Naive thymus-derived CD8-positive, alpha-beta T cell (primary cell): ENCODE measurements around the gene ZBED5. TPM values are rescaled to one million over a fixed set of nuclear protein-coding genes. Genes with fewer than 3 reads are reported as not detected.
"Not testable (repeated sequence)": the region's sequence is repeated elsewhere in the genome, so short reads cannot be mapped to it uniquely, and the experiment has no call there.

Experiments used
- ATAC-seq, 2 donors: fragments of 150-1000 bp; cut with Tn5 transposase in 1 of 2; sonication (Bioruptor Pico), chemical (Tn5 transposase) in 1 of 2; 1 replicate in 1 of 2; 2 replicates in 1 of 2; pipeline ENCODE4 v1.10.0; 2021; ENCODE audit warnings: mild to moderate bottlenecking in 2 of 2, moderate library complexity in 2 of 2
- POLR2A ChIA-PET: fragments of 350-600 bp; sonication (Branson Sonifier 250); formaldehyde crosslinking; loops from one replicate; lab custom pipeline; 2021; ENCODE audit warnings: antibody characterized with exemption; lab: Charles Lee
- DNase-seq, 10 donors: peaks; one replicate each; pipeline versions ENCODE4 v3.0.0 to v3.0.0-alpha.2; 2020 to 2022
- H3K27ac Mint-ChIP-seq, 10 donors: one replicate each; pipeline ENCODE4 v1.8.0; 2020 to 2022; ENCODE audit warnings: mild to moderate bottlenecking in 10 of 10, mixed read lengths in 10 of 10, moderate library complexity in 4 of 10, inconsistent platforms in 1 of 10
- H3K27me3 Mint-ChIP-seq, 5 donors: one replicate each; pipeline ENCODE4 v1.8.0; 2021 to 2022; ENCODE audit warnings: mixed read lengths in 5 of 5
- H3K36me3 Mint-ChIP-seq, 3 donors: one replicate each; pipeline ENCODE4 v1.8.0; 2020 to 2022; ENCODE audit warnings: mixed read lengths in 3 of 3, mild to moderate bottlenecking in 2 of 3, inconsistent platforms in 1 of 3
- H3K4me1 Mint-ChIP-seq, 4 donors: one replicate each; pipeline ENCODE4 v1.8.0; 2021 to 2022; ENCODE audit warnings: mixed read lengths in 4 of 4
- H3K4me3 Mint-ChIP-seq, 10 donors: one replicate each; pipeline ENCODE4 v1.8.0; 2020 to 2022; ENCODE audit warnings: mild to moderate bottlenecking in 10 of 10, mixed read lengths in 10 of 10, moderate library complexity in 6 of 10, inconsistent platforms in 1 of 10
- H3K9me3 Mint-ChIP-seq, 9 donors: one replicate each; pipeline ENCODE4 v1.8.0; 2020 to 2022; ENCODE audit warnings: mixed read lengths in 9 of 9, mild to moderate bottlenecking in 3 of 9, inconsistent platforms in 1 of 9, moderate library complexity in 1 of 9
- polyA plus RNA-seq, 3 donors: library from polyadenylated mRNA; unstranded; fragments of 300-500 nt; fragmentation: Illumina TruSeq; gene quantifications; one replicate each; pipeline ENCODE4 v1.2.3, GENCODE V29; 2021
- total RNA-seq, 8 experiments: library from RNA in 2 of 8; stranded (reverse) in 2 of 8; gene quantifications; one replicate each; pipeline ENCODE4 v1.2.3 and lab custom pipeline; 2021 to 2026

ZBED5 gene
- total and polyA plus RNA-seq, 5 experiments from 2014 or later, result 14.6 to 175 (median 18.6) TPM

GRCh38 chr11:10828402-10828801, 29.5 kb downstream of the ZBED5 start:
- DNase-seq (no peak), ATAC-seq (no peak)
- H3K4me3 Mint-ChIP-seq, result no peak overlapping the region
- peaks cover 8 to 15% (median 10%) of the 10 kb centered on the region in 4 donors for H3K4me1 Mint-ChIP-seq
- peaks cover 0 to 3% (median 0%) of the 10 kb centered on the region in 5 donors for H3K27me3 Mint-ChIP-seq
- H3K9me3 Mint-ChIP-seq, result no peaks in the 10 kb centered on the region
- no peak overlapping the region for H3K27ac Mint-ChIP-seq
- H3K36me3 Mint-ChIP-seq, result peaks cover 3 to 10% (median 4%) of the 10 kb centered on the region in 3 donors
- POLR2A ChIA-PET, result interaction anchor here (2.7 kb wide), 1 partner anchor 20 kb away, joined by 9 read pairs; the partner anchor contains the start of gene EIF4G2

- H3K4me1 Mint-ChIP-seq, result peaks cover 9 to 22% (median 13%) of the 10 kb centered on the region in 4 donors
- peak overlapping the region in 7 of 10 donors; percentile 1 to 77 (median 40) for H3K27ac Mint-ChIP-seq
- H3K27me3 Mint-ChIP-seq, result peaks cover 0 to 3% (median 0%) of the 10 kb centered on the region in 5 donors
- DNase-seq (no peak), ATAC-seq (peak in 1 of 2 donors; percentile 73)
- H3K4me3 Mint-ChIP-seq, result peak overlapping the region in 6 of 10 donors; percentile 0 to 38 (median 14)
- no peaks in the 10 kb centered on the region for H3K9me3 Mint-ChIP-seq
- H3K36me3 Mint-ChIP-seq, result peaks cover 10 to 14% (median 11%) of the 10 kb centered on the region in 3 donors
- POLR2A ChIA-PET, result interaction anchor here (0.8 to 3.5 kb wide), 6 partner anchors 8 to 1308 kb away, joined by 3 to 20 read pairs (median 4); partner anchors contain the start of genes EIF4G2 and ZBED5
Measured at GRCh38 chr11:10824888-10825287, 33.0 kb downstream of the ZBED5 start.

GRCh38 chr11:10823152-10823579, 34.7 kb downstream of the ZBED5 start:
- ATAC-seq (peak; percentile 35 to 50), DNase-seq (no peak)
- peaks cover 0 to 3% (median 0%) of the 10 kb centered on the region in 5 donors for H3K27me3 Mint-ChIP-seq
- peak overlapping the region in 7 of 10 donors; percentile 2 to 46 (median 21) for H3K4me3 Mint-ChIP-seq
- peaks cover 10 to 14% (median 11%) of the 10 kb centered on the region in 3 donors for H3K36me3 Mint-ChIP-seq
- POLR2A ChIA-PET, result interaction anchor here (3.5 kb wide), 1 partner anchor 14 kb away, joined by 20 read pairs; the partner anchor contains the start of gene EIF4G2
- H3K9me3 Mint-ChIP-seq, result no peaks in the 10 kb centered on the region
- H3K4me1 Mint-ChIP-seq, result peaks cover 9 to 22% (median 13%) of the 10 kb centered on the region in 4 donors
- peak overlapping the region in 8 of 10 donors; percentile 37 to 82 (median 71) for H3K27ac Mint-ChIP-seq

GRCh38 chr11:10822491-10822890, 35.4 kb downstream of the ZBED5 start:
- H3K9me3 Mint-ChIP-seq, H3K27me3 Mint-ChIP-seq, DNase-seq, POLR2A ChIA-PET, H3K4me3 Mint-ChIP-seq, ATAC-seq: not testable (repeated sequence)
- H3K36me3 Mint-ChIP-seq, result peaks cover 4 to 12% (median 11%) of the 10 kb centered on the region in 3 donors
- H3K4me1 Mint-ChIP-seq, result peaks cover 9 to 22% (median 13%) of the 10 kb centered on the region in 4 donors
- peak overlapping the region in 3 of 10 donors; percentile 71 to 82 (median 71) for H3K27ac Mint-ChIP-seq

GRCh38 chr11:10818594-10818993, 39.3 kb downstream of the ZBED5 start:
- POLR2A ChIA-PET, result interaction anchor here (0.6 to 5.5 kb wide), 2 partner anchors 10 to 20 kb away, joined by 6 to 25 read pairs; partner anchors contain the start of gene EIF4G2
- H3K27ac Mint-ChIP-seq, result no peak overlapping the region
- H3K4me1 Mint-ChIP-seq, result peaks cover 0 to 9% (median 4%) of the 10 kb centered on the region in 4 donors
- H3K36me3 Mint-ChIP-seq, result peaks cover 0 to 12% (median 8%) of the 10 kb centered on the region in 3 donors
- no peak for DNase-seq
- no peak for ATAC-seq
- peaks cover 0 to 12% (median 7%) of the 10 kb centered on the region in 5 donors for H3K27me3 Mint-ChIP-seq
- H3K9me3 Mint-ChIP-seq, result no peaks in the 10 kb centered on the region
- H3K4me3 Mint-ChIP-seq, result no peak overlapping the region

GRCh38 chr11:10813945-10814344, 43.9 kb downstream of the ZBED5 start:
- DNase-seq (no peak), ATAC-seq (no peak)
- peaks cover 4 to 12% (median 9%) of the 10 kb centered on the region in 4 donors for H3K4me1 Mint-ChIP-seq
- POLR2A ChIA-PET, result no interaction called here
- H3K9me3 Mint-ChIP-seq, result no peaks in the 10 kb centered on the region
- no peak overlapping the region for H3K4me3 Mint-ChIP-seq
- peaks cover 0 to 12% (median 7%) of the 10 kb centered on the region in 5 donors for H3K27me3 Mint-ChIP-seq
- peaks cover 0 to 2% (median 0%) of the 10 kb centered on the region in 3 donors for H3K36me3 Mint-ChIP-seq
- H3K27ac Mint-ChIP-seq, result no peak overlapping the region

GRCh38 chr11:10809373-10810160, 48.3 kb downstream of the ZBED5 start:
- ATAC-seq, result peak; percentile 11 to 19
- Mint-ChIP-seq H3K4me3 (peak overlapping the region; percentile 94 to 99 (median 97)), H3K9me3 (no peaks in the 10 kb centered on the region), H3K27ac (peak overlapping the region; percentile 96 to 100 (median 99)), H3K27me3 (no peaks in the 10 kb centered on the region), H3K36me3 (peaks cover 3 to 34% (median 27%) of the 10 kb centered on the region in 3 donors), H3K4me1 (peaks cover 18 to 44% (median 36%) of the 10 kb centered on the region in 4 donors)
- peak in 4 of 10 donors; percentile 26 to 52 (median 32) for DNase-seq
- POLR2A ChIA-PET, result interaction anchor here (0.6 to 9.6 kb wide), 37 partner anchors 9 to 1349 kb away, joined by 3 to 430 read pairs (median 9); partner anchors contain the start of genes CTR9, RNF141, USP47 and WEE1

- H3K27ac Mint-ChIP-seq, result peak within 1 kb of the TSS; percentile 96 to 100 (median 99)
- DNase-seq, result peak; percentile 95 to 99 (median 98)
- H3K4me1 Mint-ChIP-seq, result peaks cover 22 to 52% (median 43%) of the 10 kb centered on the region in 4 donors
- no peaks in the 10 kb centered on the region for H3K27me3 Mint-ChIP-seq
- H3K4me3 Mint-ChIP-seq, result peak within 1 kb of the TSS; percentile 94 to 99 (median 97)
- H3K9me3 Mint-ChIP-seq, result no peaks in the 10 kb centered on the region
- ATAC-seq, result peak; percentile 88 to 91
- peaks cover 7 to 42% (median 33%) of the 10 kb centered on the region in 3 donors for H3K36me3 Mint-ChIP-seq
- POLR2A ChIA-PET, result interaction anchor here (0.6 to 9.6 kb wide), 39 partner anchors 10 to 1348 kb away, joined by 3 to 430 read pairs (median 8); partner anchors contain the start of genes CTR9, RNF141, USP47 and WEE1
Measured at GRCh38 chr11:10808553-10809372, 49.1 kb downstream of the ZBED5 start, which contains the start of gene EIF4G2. Gene EIF4G2, minus strand, starts transcription at chr11:10808926.

- Mint-ChIP-seq H3K27me3 (no peaks in the 10 kb centered on the region), H3K4me3 (peak overlapping the region; percentile 94 to 99 (median 97)), H3K27ac (peak overlapping the region; percentile 96 to 100 (median 99)), H3K4me1 (peaks cover 26 to 58% (median 48%) of the 10 kb centered on the region in 4 donors), H3K9me3 (no peaks in the 10 kb centered on the region), H3K36me3 (peaks cover 7 to 47% (median 38%) of the 10 kb centered on the region in 3 donors)
- POLR2A ChIA-PET, result interaction anchor here (0.7 to 9.6 kb wide), 30 partner anchors 10 to 1348 kb away, joined by 3 to 430 read pairs (median 10); partner anchors contain the start of genes CTR9, RNF141, USP47 and WEE1
- no peak for ATAC-seq
- DNase-seq, result no peak
Measured at GRCh38 chr11:10808235-10808552, 49.7 kb downstream of the ZBED5 start.

- H3K9me3 Mint-ChIP-seq, result no peaks in the 10 kb centered on the region
- H3K4me1 Mint-ChIP-seq, result peaks cover 26 to 60% (median 49%) of the 10 kb centered on the region in 4 donors
- no peaks in the 10 kb centered on the region for H3K27me3 Mint-ChIP-seq
- DNase-seq (peak in 9 of 10 donors; percentile 19 to 72 (median 51)), ATAC-seq (peak in 1 of 2 donors; percentile 6)
- POLR2A ChIA-PET, result interaction anchor here (0.6 to 9.6 kb wide), 16 partner anchors 9 to 1234 kb away, joined by 3 to 430 read pairs (median 13); partner anchors contain the start of genes CTR9, RNF141, USP47 and WEE1
- H3K27ac Mint-ChIP-seq, result peak overlapping the region; percentile 96 to 100 (median 99)
- peaks cover 7 to 53% (median 38%) of the 10 kb centered on the region in 3 donors for H3K36me3 Mint-ChIP-seq
- peak overlapping the region; percentile 94 to 99 (median 97) for H3K4me3 Mint-ChIP-seq
Measured at GRCh38 chr11:10807493-10808234, 50.2 kb downstream of the ZBED5 start.

- peaks cover 33 to 68% (median 61%) of the 10 kb centered on the region in 4 donors for H3K4me1 Mint-ChIP-seq
- no peak for DNase-seq
- ATAC-seq, result no peak
- H3K36me3 Mint-ChIP-seq, result peaks cover 13 to 67% (median 47%) of the 10 kb centered on the region in 3 donors
- H3K27ac Mint-ChIP-seq, result peak overlapping the region; percentile 5 to 100 (median 98)
- peak overlapping the region; percentile 47 to 99 (median 97) for H3K4me3 Mint-ChIP-seq
- POLR2A ChIA-PET, result interaction anchor here (0.9 to 9.6 kb wide), 4 partner anchors 14 to 55 kb away, joined by 3 to 430 read pairs (median 4); partner anchors contain the start of gene ZBED5
- H3K9me3 Mint-ChIP-seq, result no peaks in the 10 kb centered on the region
- no peaks in the 10 kb centered on the region for H3K27me3 Mint-ChIP-seq
Measured at GRCh38 chr11:10806206-10806605, 51.6 kb downstream of the ZBED5 start.
